ENCODE data around the gene RNF113A. TPM values are rescaled to one million over a fixed set of nuclear protein-coding genes. Genes with fewer than 3 reads are reported as not detected.

The RNF113A gene
- total and polyA plus RNA-seq, 4 donors = 6.6 to 10.1 (median 8.5) TPM

DNA sequence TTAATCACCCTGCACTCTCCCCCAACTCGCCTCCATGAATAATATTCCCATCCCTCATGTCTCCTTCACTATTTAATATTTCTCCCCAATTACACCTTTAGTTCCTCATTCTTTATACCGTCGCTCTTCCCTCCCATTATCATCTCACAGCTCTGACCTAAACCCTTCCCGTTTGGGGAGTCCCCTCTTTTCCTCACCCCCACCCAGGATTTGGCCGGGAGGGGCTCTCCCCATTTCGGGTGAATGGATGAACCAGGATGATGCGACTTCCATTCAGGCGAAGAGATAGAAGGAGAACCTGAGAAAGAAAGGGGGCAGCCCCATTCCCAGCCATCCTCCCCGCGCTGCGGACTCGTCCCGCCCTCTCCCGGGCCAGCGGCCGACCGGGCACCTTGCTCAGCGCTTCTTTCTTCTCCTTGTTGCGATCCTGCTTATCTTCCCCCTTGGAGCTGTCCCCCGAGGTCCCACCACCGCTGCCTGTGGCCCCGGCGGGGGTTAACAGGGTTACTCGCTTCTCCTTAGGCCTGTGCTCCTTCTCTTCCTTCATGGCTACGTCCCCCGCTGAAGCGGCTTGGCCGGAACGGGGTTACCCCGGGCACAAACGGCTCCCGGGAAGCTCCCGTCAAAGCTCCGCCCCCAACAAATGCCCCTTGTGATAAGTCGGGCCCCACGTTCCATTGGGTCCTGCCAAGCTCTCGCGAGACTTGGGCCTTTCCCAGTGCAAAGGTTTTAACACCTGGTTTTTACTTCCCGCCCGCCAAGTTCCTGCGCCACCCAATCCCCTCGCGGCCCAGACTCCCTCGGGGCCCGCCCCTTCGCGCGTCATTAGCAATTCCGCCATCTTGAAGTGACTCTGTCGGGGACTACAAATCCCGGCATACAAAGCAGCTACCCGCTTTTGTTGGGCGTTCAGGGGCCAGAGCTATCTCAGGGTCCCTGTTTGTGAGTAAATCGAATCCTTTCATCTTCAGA is 18.9 kb downstream of the RNF113A start, which contains the start of gene UPF3B:
UPF3B (minus strand) TSS at position 582 of the 972 bp plus-strand sequence; CDS start at position 547, 35 bp downstream.
- TF ChIP-seq RXRA (IDR thresholded peaks at IDR 0.05) (peak; percentile 54), HNF4A (conservative IDR thresholded peaks at IDR 0.05) (peak; percentile 37 to 38), TAF1 (conservative IDR thresholded peaks at IDR 0.05) (no peak), RAD21 (IDR thresholded peaks at IDR 0.05) (peak; percentile 21 to 32), JUND (IDR thresholded peaks at IDR 0.05) (no peak), FOXA2 (IDR thresholded peaks at IDR 0.05) (no peak), NR2F2 (IDR thresholded peaks at IDR 0.05) (no peak), HNF4G (IDR thresholded peaks at IDR 0.05) (no peak), GABPA (IDR thresholded peaks at IDR 0.05 in 1 of 2, conservative IDR thresholded peaks at IDR 0.05 in 1 of 2) (peak in 1 of 2 donors; percentile 60), FOXA1 (IDR thresholded peaks at IDR 0.05) (no peak), YY1 (IDR thresholded peaks at IDR 0.05) (peak; percentile 98), EGR1 (IDR thresholded peaks at IDR 0.05; ENCODE audit: low read depth in 2 of 2) (no peak), SP1 (IDR thresholded peaks at IDR 0.05) (peak; percentile 66)
- TF ChIP-seq, protein P1, sequence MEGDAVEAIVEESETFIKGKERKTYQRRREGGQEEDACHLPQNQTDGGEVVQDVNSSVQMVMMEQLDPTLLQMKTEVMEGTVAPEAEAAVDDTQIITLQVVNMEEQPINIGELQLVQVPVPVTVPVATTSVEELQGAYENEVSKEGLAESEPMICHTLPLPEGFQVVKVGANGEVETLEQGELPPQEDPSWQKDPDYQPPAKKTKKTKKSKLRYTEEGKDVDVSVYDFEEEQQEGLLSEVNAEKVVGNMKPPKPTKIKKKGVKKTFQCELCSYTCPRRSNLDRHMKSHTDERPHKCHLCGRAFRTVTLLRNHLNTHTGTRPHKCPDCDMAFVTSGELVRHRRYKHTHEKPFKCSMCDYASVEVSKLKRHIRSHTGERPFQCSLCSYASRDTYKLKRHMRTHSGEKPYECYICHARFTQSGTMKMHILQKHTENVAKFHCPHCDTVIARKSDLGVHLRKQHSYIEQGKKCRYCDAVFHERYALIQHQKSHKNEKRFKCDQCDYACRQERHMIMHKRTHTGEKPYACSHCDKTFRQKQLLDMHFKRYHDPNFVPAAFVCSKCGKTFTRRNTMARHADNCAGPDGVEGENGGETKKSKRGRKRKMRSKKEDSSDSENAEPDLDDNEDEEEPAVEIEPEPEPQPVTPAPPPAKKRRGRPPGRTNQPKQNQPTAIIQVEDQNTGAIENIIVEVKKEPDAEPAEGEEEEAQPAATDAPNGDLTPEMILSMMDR (IDR thresholded peaks at IDR 0.05; ENCODE audit: low read depth, low read length, missing input control) = no peak
- TF ChIP-seq, protein P2, sequence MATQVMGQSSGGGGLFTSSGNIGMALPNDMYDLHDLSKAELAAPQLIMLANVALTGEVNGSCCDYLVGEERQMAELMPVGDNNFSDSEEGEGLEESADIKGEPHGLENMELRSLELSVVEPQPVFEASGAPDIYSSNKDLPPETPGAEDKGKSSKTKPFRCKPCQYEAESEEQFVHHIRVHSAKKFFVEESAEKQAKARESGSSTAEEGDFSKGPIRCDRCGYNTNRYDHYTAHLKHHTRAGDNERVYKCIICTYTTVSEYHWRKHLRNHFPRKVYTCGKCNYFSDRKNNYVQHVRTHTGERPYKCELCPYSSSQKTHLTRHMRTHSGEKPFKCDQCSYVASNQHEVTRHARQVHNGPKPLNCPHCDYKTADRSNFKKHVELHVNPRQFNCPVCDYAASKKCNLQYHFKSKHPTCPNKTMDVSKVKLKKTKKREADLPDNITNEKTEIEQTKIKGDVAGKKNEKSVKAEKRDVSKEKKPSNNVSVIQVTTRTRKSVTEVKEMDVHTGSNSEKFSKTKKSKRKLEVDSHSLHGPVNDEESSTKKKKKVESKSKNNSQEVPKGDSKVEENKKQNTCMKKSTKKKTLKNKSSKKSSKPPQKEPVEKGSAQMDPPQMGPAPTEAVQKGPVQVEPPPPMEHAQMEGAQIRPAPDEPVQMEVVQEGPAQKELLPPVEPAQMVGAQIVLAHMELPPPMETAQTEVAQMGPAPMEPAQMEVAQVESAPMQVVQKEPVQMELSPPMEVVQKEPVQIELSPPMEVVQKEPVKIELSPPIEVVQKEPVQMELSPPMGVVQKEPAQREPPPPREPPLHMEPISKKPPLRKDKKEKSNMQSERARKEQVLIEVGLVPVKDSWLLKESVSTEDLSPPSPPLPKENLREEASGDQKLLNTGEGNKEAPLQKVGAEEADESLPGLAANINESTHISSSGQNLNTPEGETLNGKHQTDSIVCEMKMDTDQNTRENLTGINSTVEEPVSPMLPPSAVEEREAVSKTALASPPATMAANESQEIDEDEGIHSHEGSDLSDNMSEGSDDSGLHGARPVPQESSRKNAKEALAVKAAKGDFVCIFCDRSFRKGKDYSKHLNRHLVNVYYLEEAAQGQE (IDR thresholded peaks at IDR 0.05) = peak; percentile 37
- TF ChIP-seq, protein P3, sequence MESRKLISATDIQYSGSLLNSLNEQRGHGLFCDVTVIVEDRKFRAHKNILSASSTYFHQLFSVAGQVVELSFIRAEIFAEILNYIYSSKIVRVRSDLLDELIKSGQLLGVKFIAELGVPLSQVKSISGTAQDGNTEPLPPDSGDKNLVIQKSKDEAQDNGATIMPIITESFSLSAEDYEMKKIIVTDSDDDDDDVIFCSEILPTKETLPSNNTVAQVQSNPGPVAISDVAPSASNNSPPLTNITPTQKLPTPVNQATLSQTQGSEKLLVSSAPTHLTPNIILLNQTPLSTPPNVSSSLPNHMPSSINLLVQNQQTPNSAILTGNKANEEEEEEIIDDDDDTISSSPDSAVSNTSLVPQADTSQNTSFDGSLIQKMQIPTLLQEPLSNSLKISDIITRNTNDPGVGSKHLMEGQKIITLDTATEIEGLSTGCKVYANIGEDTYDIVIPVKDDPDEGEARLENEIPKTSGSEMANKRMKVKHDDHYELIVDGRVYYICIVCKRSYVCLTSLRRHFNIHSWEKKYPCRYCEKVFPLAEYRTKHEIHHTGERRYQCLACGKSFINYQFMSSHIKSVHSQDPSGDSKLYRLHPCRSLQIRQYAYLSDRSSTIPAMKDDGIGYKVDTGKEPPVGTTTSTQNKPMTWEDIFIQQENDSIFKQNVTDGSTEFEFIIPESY (IDR thresholded peaks at IDR 0.05) = peak; percentile 99
- TF ChIP-seq, protein P4, sequence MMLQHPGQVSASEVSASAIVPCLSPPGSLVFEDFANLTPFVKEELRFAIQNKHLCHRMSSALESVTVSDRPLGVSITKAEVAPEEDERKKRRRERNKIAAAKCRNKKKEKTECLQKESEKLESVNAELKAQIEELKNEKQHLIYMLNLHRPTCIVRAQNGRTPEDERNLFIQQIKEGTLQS (IDR thresholded peaks at IDR 0.05) = no peak
- TF ChIP-seq, protein P5, sequence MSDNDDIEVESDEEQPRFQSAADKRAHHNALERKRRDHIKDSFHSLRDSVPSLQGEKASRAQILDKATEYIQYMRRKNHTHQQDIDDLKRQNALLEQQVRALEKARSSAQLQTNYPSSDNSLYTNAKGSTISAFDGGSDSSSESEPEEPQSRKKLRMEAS (IDR thresholded peaks at IDR 0.05) = peak; percentile 48
- H3K4me3 ChIP-seq (ENCODE audit: low read depth in 1 of 3, low read length in 3 of 3) = peak within 1 kb of the TSS; percentile 78 to 85 (median 78)
- H3K9me3 ChIP-seq (ENCODE audit: control insufficient read depth in 4 of 4, low read length in 3 of 4) = no peaks in the 10 kb centered on the region
- H3K27ac ChIP-seq (ENCODE audit: low read depth in 1 of 2, low read length in 2 of 2) = peak within 1 kb of the TSS; percentile 77 to 86
- H3K27me3 ChIP-seq (ENCODE audit: control insufficient read depth in 4 of 4, insufficient read depth in 4 of 4, low read length in 3 of 4) = no peaks in the 10 kb centered on the region
- DNase-seq (ENCODE audit: low spot score) = peak; percentile 91
- peaks cover 0 to 5% (median 1%) of the 10 kb centered on the region in 4 donors for H3K36me3 ChIP-seq (ENCODE audit: control insufficient read depth in 4 of 4, insufficient read depth in 3 of 4, low read depth in 1 of 4, low read length in 3 of 4)
- H3K9ac ChIP-seq (ENCODE audit: low read depth in 1 of 2, low read length in 2 of 2) = peak within 1 kb of the TSS; percentile 83 to 87
- WGBS = under 1% methylated on average over 54 of the region's 54 CpGs
- H3K4me1 ChIP-seq (ENCODE audit: control insufficient read depth in 4 of 4, insufficient read depth in 4 of 4, low read length in 3 of 4) = peaks cover 0 to 7% (median 3%) of the 10 kb centered on the region in 4 donors

Data from liver (tissue), 9 donors.